22Rv1 (cell line): ENCODE measurements around the gene KCND2.

ENCODE experiments used
- H3K27ac ChIP-seq: fragments of 450-650 bp; 2 replicates; pipeline ENCODE4 v1.5.1; 2017
- CTCF ChIP-seq: fragments of 450-650 bp; IDR thresholded peaks from 2 replicates; pipeline ENCODE4 v1.5.1; 2017; ENCODE audit warnings: mild to moderate bottlenecking
- ZFX ChIP-seq: fragments of 450-650 bp; IDR thresholded peaks from 2 replicates; pipeline ENCODE4 v1.6.1; 2017; ENCODE audit warnings: antibody characterized with exemption, borderline replicate concordance

KCND2 gene

GRCh38 chr7:120658516-120658915 lies 385.5 kb downstream of the KCND2 start:
- TF ChIP-seq ZFX (no peak), CTCF (no peak)
- H3K27ac ChIP-seq: no peak overlapping the region

DNA sequence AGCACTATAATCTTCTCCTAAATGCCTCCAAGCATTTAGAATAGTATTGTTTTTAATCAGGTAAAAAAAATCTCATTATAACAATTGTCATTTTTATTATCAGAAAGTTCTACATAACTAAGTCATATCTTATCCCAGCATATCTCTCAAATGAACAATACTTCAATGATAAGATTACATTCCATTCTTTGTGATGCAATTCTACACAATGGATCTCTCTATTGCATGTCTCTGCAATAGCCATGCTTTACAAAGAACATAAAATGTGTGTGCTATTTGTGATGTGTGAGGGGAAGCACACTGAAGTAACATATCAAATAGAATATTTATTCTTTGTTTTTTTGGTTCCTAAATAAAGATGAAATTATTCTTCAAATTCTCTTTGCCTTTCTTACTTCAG lies 389.3 kb downstream of the KCND2 start:
- no peak overlapping the region for H3K27ac ChIP-seq
- TF ChIP-seq ZFX: no peak
- no peak for TF ChIP-seq CTCF

DNA sequence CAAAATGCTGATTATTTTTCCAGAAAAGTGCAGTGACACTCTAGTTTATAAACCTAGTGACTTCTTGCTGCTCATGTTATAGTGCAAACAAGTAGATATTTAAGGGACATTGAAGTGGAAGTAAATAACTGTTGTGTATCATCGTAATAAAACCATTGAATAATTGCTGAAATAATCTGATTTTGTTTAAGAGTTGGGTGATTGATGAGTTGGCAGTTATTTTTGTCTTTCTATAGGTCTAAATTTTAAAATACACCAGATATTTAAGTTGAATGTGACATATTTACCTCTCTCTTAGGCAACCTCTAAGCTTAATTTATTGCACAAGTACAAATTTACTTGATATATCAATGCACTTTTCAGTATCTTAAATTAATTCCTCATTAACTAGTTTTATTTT lies 392.1 kb downstream of the KCND2 start:
- TF ChIP-seq CTCF: no peak
- no peak for TF ChIP-seq ZFX
- H3K27ac ChIP-seq: no peak overlapping the region

DNA sequence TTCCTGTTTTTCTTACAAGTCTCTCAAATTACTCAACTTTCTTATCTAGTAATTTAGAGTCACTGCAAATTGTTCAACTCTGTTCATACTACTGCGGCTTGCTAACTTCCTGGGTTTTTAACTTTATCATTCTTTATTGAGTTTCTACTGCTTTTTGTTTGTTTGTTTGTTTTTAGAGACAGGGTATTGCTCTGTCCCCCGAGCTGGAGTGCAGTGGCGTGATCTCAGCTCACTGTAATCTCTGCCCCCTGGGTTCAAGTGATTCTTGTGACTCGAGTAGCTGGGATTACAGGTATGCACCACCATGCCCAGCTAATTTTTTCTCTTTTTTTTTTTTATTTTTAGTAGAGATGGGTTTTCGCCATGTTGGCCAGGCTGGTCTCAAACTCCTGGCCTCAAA lies 402.1 kb downstream of the KCND2 start:
- H3K27ac ChIP-seq: no peak overlapping the region
- TF ChIP-seq ZFX (no peak), CTCF (no peak)

DNA sequence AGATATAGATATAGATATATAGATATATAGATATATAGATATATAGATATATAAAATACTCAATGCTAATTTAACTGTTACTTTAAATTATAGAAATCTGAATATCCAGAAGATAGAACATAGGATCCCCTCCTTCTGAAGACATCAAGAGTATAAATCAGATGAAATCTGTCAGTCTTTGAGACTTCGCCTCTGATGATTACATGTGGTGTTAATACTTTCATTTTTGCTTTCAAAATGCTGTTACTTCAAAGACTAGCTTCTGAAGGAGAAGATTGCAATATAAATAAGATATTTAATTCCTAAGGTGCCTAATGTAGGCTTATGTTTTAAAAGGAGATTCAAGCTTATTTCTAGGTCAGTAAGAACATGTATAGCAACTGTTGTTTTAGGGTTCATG lies 404.6 kb downstream of the KCND2 start:
- no peak for TF ChIP-seq CTCF
- H3K27ac ChIP-seq: no peak overlapping the region

GRCh38 chr7:120680985-120681384 lies 408.0 kb downstream of the KCND2 start:
- no peak overlapping the region for H3K27ac ChIP-seq
- TF ChIP-seq ZFX (no peak), CTCF (no peak)

GRCh38 chr7:120684463-120684862 lies 411.5 kb downstream of the KCND2 start:
- TF ChIP-seq CTCF (no peak), ZFX (no peak)
- H3K27ac ChIP-seq: no peak overlapping the region
